SK-N-MC (cell line): ENCODE data around the gene CELF1.

Experiments used
- EZH2 ChIP-seq: fragments of 200-600 bp; sonication (generic); IDR thresholded peaks from one replicate; pipeline ENCODE4 v1.6.1; 2017; ENCODE audit warnings: antibody characterized with exemption
- FOXP2 ChIP-seq: optimal IDR thresholded peaks from 2 replicates; pipeline ENCODE3; 2011; ENCODE audit warnings: mild to moderate bottlenecking, moderate library complexity; ENCODE audit not compliant: insufficient read depth; ENCODE audit errors: extremely low read length, control extremely low read depth
- POLR2AphosphoS5 ChIP-seq: IDR thresholded peaks from 2 replicates; pipeline ENCODE4 v1.6.1; 2012; ENCODE audit warnings: mild to moderate bottlenecking, low read depth, low read length, borderline replicate concordance

DNA sequence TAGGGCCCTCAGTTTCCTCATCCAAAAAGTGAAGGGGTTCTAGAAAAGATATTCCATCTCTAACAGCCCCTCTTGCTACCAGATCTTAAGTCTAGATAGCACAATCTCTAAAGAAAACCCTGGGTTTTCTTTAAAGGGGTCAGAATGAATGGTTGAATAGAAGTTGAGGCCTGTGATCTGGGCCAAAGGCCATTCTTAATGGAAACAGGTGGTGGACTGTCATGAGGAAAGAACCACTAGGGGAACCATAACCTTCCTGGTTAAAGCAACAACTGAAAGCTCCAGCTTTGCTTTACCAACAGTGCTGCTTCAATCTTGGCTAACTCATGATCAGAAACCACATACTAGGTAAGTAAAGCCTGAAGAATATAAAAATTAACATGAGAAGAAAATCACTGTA lies 1.8 kb downstream of the CELF1 start:
- TF ChIP-seq EZH2 (no peak), POLR2AphosphoS5 (no peak), FOXP2 (no peak)
